ENCODE measurements around the gene EPB41L4A.
"Not testable (repeated sequence)": the region's sequence is repeated elsewhere in the genome, so short reads cannot be mapped to it uniquely, and the experiment has no call there.

EPB41L4A gene, protein sequence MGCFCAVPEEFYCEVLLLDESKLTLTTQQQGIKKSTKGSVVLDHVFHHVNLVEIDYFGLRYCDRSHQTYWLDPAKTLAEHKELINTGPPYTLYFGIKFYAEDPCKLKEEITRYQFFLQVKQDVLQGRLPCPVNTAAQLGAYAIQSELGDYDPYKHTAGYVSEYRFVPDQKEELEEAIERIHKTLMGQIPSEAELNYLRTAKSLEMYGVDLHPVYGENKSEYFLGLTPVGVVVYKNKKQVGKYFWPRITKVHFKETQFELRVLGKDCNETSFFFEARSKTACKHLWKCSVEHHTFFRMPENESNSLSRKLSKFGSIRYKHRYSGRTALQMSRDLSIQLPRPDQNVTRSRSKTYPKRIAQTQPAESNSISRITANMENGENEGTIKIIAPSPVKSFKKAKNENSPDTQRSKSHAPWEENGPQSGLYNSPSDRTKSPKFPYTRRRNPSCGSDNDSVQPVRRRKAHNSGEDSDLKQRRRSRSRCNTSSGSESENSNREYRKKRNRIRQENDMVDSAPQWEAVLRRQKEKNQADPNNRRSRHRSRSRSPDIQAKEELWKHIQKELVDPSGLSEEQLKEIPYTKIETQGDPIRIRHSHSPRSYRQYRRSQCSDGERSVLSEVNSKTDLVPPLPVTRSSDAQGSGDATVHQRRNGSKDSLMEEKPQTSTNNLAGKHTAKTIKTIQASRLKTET

DNA sequence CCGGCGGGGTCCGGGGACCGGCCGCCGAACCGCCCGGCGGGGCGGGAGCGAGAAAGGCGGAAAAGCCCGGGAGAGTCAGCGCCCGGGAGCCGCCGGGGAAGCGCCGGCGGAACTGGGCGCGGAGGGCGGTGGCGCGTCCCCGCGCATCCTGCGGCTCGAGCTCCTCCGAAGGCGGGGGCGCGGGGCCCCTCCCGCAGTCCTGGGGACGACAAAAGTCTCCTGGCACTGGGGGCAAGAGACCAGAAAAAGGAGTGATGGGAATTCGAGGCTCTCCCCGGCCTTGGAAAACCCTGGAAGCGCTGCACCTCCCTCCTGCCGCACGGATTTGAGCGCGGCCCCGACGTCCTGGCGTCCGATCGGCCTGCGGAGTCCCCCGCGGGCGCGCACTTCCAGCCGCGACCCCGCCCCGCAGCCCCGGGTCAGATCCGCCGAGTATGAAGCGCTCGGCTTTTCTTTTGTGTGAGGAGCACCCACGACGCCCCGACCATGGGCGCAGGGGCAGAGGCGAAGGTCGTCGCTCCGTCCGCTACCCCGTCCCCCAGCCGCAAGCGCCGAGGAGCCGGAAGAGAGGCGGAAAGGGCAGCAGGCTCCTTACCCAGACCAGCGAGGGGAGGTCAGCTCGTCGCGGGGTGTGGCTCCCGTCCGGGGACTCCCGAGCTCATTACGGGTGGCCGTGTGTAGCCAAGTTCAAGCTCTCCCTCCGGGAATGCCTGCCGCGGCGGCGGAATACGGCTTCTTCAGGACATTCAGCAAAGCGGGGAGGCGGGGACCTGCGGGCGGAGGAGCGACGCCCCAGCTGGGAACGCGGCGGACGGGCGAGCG lies at the start of gene EPB41L4A:
TSS of gene EPB41L4A (minus strand) at position 114 of the 822 bp plus-strand sequence. CDS start 238 bp downstream, outside the sequence.
- DNase-seq (ENCODE audit: low spot score): peak; percentile 76

DNA sequence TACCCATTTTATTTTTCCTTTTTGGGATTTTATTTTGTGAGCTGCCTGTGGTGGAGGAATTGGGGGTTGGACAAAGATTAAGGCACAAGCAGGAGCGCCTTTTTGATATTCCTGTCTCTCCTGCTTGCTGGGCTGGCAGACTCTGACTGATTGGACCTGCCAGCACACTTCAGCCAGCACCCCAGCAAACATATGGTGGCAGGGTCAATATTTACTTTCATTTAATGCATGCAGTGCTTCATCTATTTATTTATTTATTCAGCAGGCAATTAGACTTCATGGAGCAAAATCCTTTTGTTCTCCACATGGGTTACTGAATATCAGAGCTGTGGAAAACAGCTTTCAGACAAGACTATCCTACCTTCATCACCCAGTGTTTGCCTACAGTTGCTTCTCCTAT lies 48.4 kb upstream of the EPB41L4A start:
- DNase-seq (ENCODE audit: low spot score): no peak

DNA sequence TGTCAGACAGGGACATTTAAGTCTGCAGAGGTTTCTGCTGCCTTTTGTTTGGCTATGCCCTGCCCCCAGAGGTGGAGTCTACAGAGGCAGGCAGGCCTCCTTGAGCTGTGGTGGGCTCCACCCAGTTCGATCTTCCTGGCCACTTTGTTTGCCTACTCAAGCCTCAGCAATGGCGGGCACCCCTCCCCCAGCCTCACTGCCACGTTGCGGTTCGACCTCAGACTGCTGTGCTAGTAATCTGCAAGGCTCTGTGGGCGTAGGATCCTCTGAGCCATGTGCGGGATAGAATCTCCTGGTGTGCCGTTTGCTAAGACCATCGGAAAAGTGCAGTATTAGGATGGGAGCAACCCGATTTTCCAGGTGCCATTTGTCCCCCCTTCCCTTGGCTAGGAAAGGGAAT lies 47.2 kb upstream of the EPB41L4A start:
- not testable (repeated sequence) for DNase-seq (ENCODE audit: low spot score)

DNA sequence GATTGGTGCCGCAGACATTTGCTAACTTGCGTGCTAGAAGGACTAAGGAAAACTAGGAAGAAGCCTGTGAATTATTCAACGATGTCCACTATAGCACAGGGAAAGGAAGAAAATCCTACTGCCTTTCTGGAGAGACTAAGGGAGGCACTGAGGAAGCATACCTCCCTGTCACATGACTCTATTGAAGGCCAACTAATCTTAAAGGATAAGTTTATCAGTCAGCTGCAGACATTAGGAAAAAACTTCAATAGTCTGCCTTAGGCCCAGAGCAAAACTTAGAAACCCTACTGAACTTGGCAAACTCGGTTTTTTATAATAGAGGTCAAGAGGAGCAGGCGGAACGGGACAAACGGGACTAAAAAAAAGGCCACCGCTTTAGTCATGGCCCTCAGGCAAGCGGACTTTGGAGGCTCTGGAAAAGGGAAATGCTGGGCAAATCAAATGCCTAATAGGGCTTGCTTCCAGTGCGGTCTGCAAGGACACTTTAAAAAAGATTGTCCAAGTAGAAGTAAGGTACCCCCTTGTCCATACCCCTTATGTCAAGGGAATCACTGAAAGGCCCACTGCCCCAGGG lies 28.2 kb upstream of the EPB41L4A start:
- not testable (repeated sequence) for DNase-seq (ENCODE audit: low spot score)

DNA sequence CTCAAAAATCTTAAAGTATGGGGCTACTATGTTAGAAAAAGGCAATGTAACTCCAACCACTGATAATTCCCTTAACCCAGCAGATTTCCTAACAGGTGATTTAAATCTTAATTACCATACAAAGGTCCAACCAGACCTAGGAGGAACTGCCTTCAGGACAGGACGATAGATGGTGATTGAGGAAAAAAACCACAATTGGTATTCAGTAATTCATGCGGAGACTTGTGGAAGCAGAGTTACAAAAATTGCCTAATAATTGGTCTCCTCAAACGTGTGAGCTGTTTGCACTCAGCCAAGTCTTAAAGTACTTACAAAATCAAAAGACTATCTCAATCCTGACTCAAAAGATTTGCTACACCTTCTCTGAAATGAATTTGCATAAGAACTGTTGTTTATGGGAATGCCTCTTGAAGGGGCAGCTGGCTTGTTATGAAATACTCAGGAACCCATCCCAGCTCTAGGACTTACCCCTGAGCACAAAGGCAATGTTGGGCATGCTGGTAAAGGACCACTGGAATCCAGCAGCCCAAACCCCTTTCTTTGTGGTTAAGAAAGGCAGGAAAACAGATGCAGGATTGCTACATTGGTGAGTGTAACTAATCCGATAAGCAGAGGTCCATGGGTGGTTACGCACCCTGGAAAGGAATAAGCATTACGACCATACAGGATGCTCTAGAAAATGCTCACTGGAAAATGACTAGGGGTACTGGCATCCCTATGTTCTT lies 26.7 kb upstream of the EPB41L4A start:
- no peak for DNase-seq (ENCODE audit: low spot score)

DNA sequence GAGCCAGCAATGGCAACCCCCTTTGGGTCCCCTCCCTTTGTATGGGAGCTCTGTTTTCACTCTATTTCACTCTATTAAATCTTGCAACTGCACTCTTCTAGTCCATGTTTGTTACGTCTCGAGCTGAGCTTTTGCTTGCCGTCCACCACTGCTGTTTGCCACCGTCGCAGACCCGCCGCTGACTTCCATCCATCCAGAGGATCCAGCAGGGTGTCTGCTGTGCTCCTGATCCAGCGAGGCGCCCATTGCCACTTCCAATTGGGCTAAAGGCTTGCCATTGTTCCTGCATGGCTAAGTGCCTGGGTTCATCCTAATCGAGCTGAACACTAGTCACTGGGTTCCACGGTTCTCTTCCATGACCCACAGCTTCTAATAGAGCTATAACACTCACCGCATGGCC lies 24.9 kb upstream of the EPB41L4A start:
- not testable (repeated sequence) for DNase-seq (ENCODE audit: low spot score)

DNA sequence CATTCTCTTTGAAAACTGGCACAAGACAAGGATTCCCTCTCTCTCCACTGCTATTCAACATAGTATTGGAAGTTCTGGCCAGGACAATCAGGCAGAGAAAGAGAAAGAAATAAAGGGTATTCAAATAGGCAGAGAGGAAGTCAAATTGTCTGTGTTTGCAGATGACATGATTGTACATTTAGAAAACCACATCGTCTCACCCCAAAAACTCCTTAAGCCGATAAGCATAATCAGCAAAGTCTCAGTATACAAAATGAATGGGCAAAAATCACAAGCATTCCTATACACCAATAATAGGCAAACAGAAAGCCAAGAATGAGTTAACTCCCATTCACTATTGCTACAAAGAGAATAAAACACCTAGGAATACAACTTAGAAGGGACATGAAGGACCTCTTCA lies 21.0 kb upstream of the EPB41L4A start:
- no peak for DNase-seq (ENCODE audit: low spot score)

DNA sequence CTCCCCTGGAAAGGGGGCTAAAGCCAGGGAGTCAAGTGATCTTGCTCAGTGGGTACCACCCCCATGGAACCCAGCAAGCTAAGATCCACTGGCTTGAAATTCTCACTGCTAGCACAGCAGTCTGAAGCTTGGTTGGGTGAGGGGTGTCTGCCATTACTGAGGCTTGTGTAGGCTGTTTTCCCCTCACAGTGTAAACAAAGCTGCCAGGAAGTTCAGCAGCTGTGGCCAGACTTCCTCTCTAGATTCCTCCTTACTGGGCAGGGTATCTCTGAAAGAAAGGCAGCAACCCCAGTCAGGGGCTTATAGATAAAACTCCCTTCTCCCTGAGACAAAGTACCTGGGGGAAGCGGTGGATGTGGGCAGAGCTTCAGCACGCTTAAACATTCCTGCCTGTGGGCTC lies 17.1 kb upstream of the EPB41L4A start:
- no peak for DNase-seq (ENCODE audit: low spot score)

DNA sequence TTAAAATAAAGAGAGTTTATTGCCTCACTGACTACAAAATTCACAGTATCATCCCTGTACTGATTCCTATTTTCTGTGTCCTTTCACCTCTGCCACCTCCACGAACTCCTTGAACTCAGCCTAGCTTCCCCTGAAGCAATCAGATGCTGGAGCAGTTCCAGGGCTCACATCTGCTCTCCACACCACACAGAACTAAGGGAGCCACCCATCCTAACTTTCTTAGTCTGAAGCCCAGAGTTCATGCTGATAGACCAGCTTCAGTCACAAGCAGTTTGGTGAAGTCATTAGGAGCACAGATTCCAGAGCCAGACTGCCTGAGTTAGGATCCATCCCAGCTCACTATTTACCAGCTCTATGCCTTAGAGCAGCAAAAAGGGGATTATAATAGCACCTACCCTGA lies 15.6 kb upstream of the EPB41L4A start:
- no peak for DNase-seq (ENCODE audit: low spot score)

DNA sequence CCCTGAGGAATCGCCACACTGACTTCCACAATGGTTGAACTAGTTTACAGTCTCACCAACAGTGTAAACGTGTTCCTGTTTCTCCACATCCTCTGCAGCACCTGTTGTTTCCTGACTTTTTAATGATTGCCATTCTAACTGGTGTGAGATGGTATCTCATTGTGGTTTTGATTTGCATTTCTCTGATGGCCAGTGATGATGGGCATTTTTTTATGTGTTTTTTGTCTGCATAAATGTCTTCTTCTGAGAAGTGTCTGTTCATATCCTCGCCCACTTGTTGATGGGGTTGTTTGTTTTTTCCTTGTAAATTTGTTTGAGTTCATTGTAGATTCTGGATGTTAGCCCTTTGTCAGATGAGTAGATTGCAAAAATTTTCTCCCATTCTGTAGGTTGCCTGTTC lies 7.1 kb upstream of the EPB41L4A start:
- DNase-seq (ENCODE audit: low spot score): not testable (repeated sequence)

DNA sequence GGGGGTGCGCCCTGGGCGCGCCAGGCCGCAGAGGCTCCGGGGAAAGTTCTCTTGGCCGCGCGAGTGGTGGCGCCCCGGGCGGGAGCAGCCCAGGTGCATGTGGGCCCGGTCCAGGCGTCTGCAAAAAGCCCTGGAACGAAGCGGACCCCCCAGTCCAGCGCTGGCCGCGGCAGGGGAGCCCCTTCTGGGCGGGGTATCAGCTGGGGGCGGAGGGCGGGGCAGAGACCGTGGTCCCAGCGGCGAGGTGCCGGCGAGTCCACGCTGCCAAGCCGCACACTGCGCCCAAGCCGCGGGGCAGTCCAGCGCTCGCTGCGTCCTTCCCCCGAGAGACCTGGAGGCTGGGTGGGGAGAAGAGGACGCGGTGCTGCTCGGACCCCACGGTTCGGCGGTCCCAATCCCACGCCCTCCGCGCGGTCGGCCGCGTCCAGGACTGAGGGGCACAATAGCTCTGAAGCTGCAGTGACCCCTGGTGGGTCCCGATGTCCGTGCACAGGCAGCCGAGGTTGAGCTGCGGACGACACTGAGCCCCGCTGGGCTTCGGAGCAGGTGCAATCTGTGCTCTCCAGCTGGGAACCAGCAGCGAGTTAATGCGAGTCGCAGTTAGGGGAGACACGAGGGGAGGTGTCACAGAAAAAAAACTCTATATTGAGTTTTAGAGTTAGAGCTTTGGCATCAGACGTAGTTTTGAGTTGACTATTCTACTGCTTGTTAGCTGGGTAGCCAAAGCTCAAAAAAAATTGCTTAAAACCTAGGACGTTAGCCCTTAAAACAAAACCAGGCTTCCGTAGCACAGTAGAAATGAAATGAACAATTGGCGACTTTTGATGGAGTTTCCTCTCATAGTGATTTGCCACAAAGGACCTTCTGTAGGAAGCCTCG lies 1.1 kb upstream of the EPB41L4A start:
- DNase-seq (ENCODE audit: low spot score): peak; percentile 85

DNA sequence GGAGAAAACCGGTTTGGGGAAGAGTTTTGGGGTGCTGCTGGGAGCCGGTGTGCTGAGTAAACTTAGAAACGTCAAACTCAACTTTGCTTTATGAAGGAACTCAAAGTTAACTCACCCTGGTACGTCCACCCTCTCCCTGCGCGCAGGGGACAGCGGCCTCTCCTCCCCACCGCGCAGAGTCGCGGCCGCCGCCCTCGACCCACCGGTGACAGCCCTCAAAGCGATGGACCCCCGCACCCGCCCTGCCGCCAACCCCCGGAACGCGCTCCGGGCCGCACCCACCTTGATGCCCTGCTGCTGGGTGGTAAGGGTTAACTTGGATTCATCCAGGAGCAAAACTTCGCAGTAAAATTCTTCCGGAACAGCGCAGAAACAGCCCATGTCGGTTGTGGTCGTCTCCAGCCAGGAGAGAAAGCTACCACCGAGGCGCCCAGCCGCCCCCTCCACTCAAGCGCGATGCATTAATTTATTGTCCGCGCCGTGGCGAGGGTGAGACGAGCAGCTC lies 366 bp downstream of the EPB41L4A start:
- DNase-seq (ENCODE audit: low spot score): no peak

DNA sequence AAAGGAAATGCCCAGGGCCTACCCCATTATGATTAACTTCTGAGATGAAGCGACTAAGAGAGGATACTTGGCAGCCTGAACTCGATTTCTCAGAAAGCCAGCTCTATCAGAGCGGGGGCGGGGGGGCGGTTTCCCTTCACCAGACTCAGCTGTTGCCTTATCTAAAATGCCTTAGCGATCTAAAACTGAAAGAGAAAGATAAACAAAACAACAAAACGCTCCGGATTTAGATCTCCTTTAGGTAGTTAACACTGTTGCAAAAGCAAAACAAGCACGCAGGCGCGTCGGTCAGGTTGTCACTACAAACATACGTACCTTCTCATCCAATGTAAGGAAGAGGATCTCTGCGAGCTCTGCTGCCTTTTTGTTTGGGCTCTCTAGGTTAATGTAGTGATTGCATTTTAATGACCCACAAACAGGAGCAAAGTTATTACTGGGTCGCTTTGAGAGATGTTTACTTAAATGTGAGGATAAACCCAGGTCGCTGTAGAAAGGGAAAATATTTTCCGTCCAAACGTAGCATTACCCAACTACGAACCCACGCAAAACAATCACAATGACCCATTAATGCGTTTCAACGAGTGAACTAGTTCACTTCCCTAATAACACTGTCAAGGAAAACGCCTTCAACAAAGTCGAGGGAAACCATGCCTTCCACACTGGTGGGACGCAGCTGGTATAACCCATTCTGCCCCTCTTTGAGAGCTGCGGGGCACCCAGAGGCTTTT lies 982 bp downstream of the EPB41L4A start:
- no peak for DNase-seq (ENCODE audit: low spot score)

DNA sequence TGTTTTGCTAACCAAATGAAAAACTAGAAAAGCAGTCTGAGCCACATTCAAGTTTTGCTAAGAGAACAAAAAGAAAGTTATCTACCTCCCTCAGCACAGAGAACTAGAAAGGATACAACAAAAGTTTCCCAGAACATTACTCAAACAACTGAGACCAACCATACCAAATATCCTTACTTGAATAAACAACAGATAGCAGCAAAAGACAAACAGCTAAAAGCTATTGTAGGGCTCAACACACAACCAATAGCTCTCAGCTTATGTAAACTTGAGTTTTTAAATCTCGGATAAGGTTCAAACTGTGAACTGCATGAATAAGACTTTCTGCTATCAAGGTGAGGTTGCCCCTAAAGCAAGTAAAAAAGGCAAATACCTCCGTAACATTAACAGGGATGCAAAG lies 3.5 kb downstream of the EPB41L4A start:
- DNase-seq (ENCODE audit: low spot score): no peak

DNA sequence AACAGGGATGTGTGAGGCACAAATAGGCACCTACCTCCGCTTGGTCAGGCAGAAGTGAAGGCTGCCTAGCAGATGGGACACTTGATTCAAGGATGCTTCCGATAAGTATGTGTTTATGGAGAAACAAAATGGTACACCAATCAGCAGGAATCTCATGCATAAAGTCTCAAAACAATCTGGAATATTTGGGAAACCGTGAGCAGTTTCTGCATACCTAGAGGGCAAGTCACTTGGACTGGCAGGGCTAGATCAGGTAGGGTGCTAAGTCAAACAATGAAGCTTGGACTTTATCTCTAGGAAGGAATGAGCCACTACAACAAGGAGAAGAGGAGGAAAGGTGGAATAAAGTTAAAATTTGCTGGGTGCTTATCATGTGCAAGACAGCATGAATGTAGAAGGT lies 5.5 kb downstream of the EPB41L4A start:
- no peak for DNase-seq (ENCODE audit: low spot score)

DNA sequence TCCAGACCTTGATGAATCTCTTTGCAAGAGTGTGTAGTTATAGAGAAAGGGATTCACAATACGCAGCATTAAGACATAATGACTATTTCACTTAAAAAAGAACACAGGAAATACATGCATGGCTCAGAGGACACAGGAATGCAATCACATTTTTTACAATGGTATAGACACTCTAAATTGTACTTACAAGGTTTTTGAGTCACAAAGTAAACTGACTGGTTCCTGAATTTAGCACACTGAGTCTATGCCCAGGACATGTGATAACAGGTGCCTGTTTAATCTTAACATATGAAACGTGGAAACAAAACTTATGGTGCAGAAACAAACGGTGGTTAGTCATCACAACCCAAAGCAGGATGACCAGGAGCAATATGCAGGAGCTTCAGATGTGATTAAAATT lies 6.7 kb downstream of the EPB41L4A start:
- DNase-seq (ENCODE audit: low spot score): no peak

DNA sequence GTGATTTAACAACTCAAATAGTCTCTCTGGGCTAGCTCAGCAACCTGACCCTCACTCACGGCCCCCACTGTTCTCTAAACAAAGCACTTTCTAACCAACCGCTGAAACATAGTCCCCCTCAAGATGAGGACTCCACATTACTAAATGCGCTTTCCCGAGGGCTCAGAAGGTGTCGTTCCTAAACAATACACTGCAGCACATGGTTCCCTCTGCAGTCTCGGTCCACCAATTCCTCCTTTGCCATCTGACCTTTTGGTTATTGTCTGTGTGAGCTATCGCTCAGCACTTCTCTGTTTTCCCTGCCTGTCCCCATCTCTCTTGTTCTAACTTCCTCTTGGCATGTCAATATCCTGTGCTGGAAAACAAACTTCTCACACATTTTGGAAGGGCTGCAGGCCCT lies 7.2 kb downstream of the EPB41L4A start:
- no peak for DNase-seq (ENCODE audit: low spot score)

DNA sequence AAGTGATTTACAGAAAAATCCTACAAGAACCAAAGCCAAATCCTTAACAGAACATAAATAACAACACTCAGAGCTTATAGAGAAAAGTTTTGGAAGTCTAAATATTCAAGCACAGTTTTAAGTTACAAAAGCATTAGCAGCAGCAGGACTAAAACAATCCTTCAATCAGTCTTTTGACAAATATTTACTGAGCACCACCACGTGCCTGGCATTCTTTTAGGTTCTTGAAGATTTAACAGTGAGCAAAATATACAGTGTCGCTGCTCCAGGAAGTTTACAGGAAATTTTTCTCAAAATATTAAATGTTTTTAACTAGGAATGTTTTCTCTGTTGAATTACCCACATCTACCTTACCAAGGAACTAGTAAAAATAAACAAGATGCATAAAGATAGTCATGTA lies 11.4 kb downstream of the EPB41L4A start:
- DNase-seq (ENCODE audit: low spot score): no peak

DNA sequence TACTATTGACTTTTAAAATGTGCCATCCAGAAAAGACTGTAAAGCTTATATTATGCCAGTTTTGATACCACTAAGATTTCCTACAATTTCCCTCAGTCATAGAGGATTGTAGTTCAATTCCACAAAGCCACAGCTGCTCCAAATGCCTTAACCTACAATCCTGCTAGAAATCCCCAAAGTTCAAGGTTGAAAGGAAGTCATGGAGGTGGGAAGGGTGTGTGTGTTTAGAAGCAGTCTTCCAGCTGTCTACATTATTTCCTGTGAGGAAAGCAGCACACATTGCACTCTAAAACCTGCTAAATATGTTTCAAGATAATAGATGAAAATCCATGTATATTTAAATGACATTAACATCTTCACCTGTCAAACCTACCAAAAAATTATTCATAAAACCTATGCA lies 11.8 kb downstream of the EPB41L4A start:
- DNase-seq (ENCODE audit: low spot score): no peak

DNA sequence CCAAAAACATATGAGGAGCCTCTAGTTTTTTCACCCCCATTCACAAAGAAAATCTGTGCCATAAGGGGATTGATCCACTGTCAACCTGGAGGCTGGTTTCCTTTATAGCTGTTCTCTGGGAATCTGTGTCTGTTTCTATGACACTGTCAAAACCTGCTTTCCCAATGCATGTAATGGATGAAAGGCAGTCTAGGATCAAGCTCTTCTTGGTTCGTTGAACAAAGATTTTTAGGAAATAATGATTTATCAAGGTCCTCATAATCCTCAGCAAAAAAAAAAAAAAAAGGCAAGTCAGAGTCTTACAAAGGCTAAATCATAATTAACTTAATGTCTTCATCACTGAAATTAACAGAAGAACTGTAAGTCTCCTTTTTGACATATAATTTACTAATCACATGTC lies 16.0 kb downstream of the EPB41L4A start:
- DNase-seq (ENCODE audit: low spot score): no peak

Data from left forelimb (tissue), 1 donor.